ENCODE data around the gene OR13J1.
A peak's percentile ranks its signal among the peaks of the same experiment; 100 is the strongest.

The OR13J1 gene

DNA sequence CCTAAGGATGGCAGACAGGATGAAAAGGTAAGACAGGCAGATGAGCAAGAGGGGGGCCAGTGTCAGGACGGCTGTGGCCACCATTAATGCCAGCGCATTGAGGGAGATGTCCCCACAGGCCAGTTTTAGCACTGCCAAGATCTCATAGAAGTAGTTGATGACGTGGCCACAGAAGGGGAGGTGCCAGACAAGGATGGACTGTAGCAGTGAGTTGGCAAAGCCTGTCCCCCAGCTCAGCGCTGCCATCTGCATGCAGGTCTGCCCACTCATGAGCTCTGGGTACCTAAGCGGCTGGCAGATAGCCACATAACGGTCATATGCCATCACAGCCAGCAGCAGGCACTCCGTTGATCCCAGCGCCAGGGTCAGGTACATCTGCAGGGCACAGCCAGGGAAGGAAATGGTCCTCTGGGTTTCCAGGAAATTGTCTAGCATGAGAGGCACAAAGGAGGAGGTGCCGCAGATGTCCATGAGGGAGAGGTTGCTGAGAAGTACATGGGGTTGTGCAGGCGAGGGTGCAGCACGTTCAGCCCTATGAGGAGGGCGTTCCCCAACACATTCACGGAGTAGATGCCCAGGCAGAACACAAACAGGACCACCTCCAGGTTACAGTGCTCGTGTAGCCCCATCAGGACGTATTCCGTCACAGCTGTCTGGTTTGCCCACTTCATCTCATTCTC, 10.8 kb downstream of the OR13J1 start:
- DNase-seq (ENCODE audit: low read depth, low spot score), result no peak

DNA sequence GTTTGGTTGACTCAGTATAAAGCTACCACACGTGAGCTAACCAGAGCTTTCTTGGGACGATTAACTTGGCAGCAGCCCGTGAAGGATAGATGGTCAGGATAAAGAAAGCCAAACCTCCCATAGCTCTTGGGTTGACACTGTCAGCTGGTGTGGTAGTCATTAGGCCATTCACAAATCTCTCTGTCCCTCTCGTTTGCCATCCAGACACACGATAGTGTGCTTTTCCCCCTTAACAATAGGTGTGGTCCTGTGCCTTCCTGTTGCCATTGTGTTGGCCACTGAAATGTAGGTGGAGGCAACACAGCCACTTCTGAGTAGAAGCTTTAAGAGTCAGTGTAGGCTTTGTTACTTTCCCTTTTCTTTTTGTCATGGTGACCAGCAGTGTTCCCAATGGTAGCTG, 11.7 kb downstream of the OR13J1 start:
- no peak for DNase-seq (ENCODE audit: low read depth, low spot score)

DNA sequence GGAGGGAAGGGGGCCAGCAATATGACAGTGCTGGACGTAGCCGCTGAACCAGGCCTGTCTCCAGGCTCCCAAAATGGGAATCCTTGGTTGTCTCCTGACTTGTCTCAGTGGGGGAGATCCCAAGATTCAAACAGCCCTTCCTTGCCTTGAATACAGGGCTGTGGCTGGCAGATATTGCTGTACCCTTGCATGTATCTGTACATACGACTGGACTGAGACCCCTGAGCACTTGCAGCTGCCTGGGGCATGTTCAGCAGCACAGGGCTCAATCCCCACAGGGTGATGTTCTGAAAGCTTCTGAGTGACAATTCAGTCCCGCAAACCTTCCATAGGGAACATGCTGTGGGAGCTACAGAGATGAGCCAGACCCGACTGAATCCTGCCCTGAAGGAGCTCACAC, 13.3 kb downstream of the OR13J1 start:
- no peak for DNase-seq (ENCODE audit: low read depth, low spot score)

DNA sequence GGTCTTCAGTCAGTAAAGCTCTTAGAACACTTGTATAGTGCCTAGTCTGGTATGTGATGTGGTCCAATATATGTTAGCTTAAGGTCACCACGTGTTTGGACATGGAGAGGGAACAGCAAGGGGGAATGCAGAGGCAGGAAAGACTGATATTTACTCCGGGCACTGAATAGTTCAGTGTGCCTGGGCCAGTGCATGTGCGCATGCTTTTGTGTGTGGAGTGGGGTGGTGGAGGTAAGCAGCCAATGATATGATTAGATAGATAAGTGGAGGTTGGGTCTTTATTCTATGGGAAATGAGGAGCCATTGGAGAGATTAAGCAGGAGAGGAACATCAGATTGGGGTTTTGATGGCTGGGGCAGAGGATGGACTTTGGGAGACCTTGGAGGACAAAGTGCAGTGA, 14.0 kb downstream of the OR13J1 start:
- no peak for DNase-seq (ENCODE audit: low read depth, low spot score)

- no peak for DNase-seq (ENCODE audit: low read depth, low spot score)
Observed at GRCh38 chr9:35854091-35854762, 16.0 kb downstream of the OR13J1 start.

DNA sequence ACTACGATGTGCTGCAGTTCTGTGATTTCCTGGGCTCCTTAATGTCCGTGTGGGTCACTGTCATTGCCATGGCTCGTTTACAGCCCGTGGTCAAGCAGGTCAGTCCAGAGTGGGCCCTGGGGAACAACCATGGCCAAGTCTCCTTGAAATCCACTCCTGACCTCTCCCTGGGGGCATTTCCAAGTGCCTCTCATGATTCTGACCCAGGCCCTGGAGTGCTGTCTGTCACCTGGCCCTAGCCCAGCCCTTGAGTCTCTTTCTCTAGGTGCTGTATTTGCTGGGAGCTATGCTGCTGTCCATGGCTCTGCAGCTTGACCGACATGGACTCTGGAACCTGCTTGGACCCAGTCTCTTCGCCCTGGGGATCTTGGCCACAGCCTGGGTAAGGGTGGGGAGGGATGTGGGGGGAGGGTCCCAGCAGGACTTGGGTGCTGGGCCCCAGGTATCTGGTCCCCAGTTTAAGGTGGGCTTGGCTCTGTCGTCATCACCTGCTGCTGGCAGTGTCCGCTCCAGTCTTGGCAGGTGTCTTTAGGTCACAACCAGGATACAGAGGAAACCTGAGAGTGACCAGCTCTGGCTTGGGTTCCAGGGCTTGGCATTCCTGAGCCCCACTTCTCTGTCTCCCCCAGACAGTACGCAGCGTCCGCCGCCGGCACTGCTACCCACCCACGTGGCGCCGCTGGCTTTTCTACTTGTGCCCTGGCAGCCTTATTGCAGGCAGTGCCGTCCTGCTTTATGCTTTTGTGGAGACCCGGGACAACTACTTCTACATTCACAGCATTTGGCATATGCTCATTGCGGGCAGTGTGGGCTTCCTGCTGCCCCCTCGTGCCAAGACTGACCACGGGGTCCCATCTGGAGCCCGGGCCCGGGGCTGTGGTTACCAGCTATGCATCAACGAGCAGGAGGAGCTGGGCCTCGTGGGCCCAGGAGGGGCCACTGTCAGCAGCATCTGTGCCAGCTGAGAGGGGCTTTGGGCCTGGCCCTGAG, 17.0 kb downstream of the OR13J1 start:
- DNase-seq (ENCODE audit: low read depth, low spot score), result no peak

- no peak for DNase-seq (ENCODE audit: low read depth, low spot score)
Observed at GRCh38 chr9:35852267-35852815, 17.9 kb downstream of the OR13J1 start.

DNA sequence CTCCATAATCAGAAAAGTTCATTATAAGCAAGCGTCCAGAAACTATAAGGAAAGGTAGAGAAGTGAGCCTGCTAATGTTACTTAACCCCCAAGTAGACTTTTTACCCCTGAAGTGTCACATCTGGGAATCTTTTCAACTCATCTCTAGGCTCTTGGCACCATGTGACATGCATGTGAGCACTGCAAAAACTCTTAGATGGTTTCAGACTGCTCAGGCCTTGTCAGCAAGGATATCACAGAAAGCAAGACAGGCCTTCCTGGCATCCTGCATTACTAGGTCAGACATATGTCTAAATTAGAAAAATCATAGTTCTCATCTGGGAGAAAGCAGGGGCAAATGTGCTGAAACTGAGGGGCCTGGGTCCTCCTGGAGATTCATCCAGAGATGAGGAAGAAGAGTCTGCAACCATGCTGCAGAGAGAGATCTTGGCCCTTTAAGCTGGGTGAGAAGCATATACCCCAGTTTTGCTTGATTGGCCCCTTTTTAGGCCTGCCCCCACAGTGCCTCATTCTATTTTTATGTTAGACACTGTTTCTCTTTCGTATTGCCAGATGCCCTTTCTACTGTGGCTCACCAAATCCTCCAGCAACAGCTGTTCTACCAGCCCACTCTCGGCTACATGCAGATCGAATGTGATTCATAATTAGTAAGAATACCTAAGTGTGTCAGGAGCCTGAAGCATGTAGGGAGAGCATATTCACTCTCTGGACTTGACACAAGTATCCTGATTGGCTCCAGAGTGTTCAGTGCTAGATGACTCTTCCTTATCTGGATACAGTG, 22.2 kb downstream of the OR13J1 start:
- DNase-seq (ENCODE audit: low read depth, low spot score), result no peak

GRCh38 chr9:35845824-35846771, 24.1 kb downstream of the OR13J1 start:
- no peak for DNase-seq (ENCODE audit: low read depth, low spot score)

DNA sequence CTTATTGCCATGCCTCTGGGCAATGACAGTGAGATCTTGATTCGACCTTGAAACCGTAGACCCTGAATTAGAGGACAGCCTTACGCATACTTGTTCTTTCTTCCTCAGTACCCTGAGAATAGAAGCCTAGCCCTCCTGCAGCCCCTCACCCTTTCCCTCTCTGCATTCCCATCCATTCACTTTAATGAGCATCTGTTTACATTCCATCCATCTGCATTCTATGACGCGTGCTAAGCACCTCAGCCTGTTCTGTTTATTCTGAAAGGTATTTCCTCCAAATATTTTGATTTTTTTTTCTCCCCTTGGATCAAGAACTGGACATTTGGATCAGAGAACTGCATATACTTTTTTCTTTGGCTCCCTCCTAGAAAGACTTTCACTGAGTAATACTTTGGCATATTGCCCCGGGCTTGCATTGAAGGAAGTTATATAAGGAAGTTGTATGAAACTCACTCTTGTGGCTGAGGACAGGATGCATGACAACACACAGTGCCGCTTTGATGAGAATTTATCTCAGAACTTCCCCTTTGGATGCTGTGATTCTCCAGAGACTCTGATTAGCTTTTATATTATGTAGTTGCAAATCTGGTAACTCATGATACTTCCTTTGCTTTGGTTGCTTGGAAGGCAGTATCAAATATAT, 25.5 kb downstream of the OR13J1 start:
- peak; percentile 41 for DNase-seq (ENCODE audit: low read depth, low spot score)

DNA sequence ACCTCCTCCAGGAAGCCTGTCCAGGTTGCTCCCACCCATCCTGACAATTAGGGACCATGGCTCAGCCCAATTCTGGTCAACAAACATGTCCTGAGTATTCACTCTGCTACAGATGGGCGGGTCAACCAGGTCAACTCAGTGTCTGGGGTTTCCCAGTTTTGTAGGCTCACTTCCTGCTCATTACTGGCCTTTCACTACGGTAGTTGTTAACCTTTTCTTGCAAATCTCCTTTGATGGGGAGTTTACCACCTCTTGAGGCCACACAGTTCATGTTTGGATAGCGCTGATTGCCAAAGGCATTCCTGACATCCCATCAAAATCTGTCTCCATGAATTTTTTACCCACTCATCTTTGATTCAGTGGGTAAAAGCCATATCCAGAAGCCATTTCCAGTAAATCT, 27.4 kb downstream of the OR13J1 start:
- no peak for DNase-seq (ENCODE audit: low read depth, low spot score)

DNA sequence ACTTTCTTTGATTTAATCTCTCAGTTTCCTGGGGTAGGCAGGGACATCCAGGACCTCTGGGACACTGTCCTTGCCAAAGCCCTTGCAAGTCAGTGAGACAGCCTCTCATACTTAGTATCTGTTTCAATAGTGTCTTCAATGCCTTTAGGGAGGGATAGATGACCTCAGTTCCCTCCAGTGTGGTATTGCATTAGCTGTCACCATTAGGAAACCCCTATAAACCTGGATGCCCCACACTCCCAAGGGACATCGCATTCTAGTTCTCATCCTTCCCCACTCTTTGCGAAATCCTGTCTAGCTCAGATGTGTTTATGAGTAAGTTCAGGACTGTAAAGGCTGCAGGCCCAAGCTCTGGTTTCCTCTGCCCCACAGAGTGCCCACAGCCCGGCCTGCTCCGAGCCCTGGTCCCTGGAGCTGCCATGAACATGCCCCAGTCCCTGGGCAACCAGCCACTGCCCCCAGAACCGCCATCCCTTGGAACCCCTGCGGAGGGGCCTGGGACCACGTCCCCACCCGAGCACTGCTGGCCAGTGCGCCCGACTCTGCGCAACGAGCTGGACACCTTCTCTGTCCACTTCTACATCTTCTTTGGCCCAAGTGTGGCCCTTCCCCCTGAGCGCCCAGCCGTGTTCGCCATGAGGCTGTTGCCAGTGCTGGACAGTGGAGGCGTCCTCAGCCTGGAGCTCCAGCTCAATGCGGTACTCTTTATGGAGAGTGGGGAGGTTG, 28.0 kb downstream of the OR13J1 start:
- no peak for DNase-seq (ENCODE audit: low read depth, low spot score)

GRCh38 chr9:35841645-35841900, 28.6 kb downstream of the OR13J1 start:
- no peak for DNase-seq (ENCODE audit: low read depth, low spot score)

GRCh38 chr9:35840881-35841644, 29.1 kb downstream of the OR13J1 start:
- no peak for DNase-seq (ENCODE audit: low read depth, low spot score)

DNA sequence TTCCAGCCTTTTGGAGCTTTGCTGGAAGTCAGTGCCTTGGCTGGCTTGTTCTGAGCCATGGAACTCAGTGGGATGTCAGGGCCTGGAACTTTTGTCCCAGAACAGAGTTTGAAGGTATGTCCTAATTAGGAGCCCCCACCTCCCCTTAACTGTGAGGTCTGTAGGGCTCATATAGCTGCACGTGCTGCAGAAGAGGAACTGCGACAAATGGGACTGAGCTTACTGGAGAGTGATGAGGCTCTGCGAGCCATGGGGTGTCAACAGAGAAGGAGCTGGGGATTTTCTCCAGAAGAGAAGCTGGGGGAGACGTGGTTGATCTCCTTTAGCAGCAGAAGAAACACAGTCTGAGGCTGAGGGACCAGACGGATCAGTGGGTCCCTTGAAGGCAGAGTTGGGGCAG, 30.3 kb downstream of the OR13J1 start:
- DNase-seq (ENCODE audit: low read depth, low spot score), result no peak

DNA sequence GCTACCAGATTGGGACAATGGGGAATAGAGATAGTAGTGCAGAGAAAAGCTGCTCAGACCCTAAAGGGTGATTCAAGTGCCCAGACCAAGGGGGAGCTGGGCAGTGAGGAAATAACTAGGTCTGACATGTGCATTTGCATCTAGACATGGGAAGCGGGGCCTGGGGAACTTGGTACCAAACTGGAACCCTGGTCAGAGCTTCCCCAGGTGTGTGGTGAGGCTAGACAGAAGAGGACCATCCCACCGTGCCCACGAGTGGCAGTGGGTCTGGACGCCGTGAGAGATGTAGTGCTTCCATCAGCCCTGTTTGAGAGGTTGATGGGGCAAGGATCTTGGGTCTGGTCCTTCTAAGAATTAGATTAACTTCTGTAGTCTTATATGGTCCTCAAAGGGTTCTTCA, 33.6 kb downstream of the OR13J1 start:
- DNase-seq (ENCODE audit: low read depth, low spot score), result no peak

DNA sequence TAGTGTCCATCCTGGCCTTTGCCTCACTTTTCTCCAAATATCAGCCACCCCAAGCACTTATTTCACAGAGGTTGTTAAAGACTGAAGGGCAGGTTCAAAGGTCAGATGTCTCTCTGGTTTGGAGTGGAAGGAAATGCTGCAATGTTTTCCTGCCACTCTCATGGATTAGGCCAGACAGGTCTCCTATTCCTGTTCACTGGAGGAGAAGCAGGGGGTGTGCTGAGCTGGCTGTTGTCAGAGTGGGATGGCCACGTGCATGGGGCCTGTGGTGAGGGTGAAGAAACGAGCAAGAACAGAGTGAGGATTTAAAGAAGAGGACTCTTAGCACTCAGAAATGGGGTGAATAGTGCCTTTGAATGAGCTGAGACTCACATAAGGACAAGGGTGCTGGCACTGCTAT, 34.4 kb downstream of the OR13J1 start:
- no peak for DNase-seq (ENCODE audit: low read depth, low spot score)

- DNase-seq (ENCODE audit: low read depth, low spot score), result no peak
Observed at GRCh38 chr9:35835216-35835632, 35.0 kb downstream of the OR13J1 start.
